ENCODE results near the gene KLF13. TPM values are rescaled to one million over a fixed set of nuclear protein-coding genes. Genes with fewer than 3 reads are reported as not detected.

KLF13 gene
- total RNA-seq, 3 donors from 2014 or later: 26.3 to 52.2 (median 28.2) TPM

DNA sequence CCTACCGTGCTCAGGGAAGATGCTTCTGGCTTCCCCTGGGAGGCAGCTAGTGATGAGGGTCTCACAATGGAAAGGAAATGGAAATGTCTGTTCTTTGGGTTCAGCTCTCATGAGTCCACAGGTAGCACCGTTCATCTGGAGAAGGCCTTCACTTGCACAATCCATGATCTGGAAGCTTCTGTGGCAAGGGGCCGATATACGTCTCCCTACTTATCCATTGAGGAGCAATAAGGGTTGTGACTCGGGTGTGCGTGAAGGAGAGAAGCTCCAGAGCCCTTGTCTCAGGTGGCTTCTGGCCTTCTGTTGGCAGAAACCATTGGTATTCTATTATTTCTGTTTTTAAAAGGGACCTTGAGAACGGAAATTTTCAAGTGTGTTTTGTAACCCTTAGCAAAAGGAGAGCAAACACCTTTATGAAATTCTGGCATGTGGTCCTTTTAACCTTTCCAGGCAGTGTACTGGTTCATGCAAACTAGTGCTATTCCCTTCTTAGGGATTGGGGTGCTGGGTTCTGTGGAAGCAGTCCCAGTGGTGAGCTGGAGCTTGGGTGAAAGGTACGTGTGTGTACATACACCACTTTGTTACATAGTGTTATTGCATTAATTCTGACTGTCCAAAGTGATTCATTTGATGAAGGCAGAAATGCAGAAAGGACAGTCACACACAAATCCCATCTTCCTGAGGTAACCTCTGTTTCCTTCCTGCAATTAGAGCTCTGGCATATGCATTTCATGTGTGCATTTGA is 32.5 kb downstream of the KLF13 start:
- TF ChIP-seq, protein P1, sequence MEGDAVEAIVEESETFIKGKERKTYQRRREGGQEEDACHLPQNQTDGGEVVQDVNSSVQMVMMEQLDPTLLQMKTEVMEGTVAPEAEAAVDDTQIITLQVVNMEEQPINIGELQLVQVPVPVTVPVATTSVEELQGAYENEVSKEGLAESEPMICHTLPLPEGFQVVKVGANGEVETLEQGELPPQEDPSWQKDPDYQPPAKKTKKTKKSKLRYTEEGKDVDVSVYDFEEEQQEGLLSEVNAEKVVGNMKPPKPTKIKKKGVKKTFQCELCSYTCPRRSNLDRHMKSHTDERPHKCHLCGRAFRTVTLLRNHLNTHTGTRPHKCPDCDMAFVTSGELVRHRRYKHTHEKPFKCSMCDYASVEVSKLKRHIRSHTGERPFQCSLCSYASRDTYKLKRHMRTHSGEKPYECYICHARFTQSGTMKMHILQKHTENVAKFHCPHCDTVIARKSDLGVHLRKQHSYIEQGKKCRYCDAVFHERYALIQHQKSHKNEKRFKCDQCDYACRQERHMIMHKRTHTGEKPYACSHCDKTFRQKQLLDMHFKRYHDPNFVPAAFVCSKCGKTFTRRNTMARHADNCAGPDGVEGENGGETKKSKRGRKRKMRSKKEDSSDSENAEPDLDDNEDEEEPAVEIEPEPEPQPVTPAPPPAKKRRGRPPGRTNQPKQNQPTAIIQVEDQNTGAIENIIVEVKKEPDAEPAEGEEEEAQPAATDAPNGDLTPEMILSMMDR (IDR thresholded peaks at IDR 0.05): no peak
- TF ChIP-seq POLR2AphosphoS5 (IDR thresholded peaks at IDR 0.05) (no peak), POLR2A (IDR thresholded peaks at IDR 0.05) (no peak)
- intact Hi-C loops (cut with DNase I; ENCODE audit: low total_unique reads): no loop called here
- no peaks in the 10 kb centered on the region for H3K27me3 ChIP-seq
- no peaks in the 10 kb centered on the region for H3K9me3 ChIP-seq
- no peaks in the 10 kb centered on the region for H3K36me3 ChIP-seq
- H3K27ac ChIP-seq: peak overlapping the region in 1 of 2 donors; percentile 56
- H3K4me3 ChIP-seq: no peak overlapping the region
- H3K4me1 ChIP-seq: peaks cover under 1% of the 10 kb centered on the region in 2 donors
- DNase-seq (ENCODE audit: low spot score in 2 of 2): no peak

DNA sequence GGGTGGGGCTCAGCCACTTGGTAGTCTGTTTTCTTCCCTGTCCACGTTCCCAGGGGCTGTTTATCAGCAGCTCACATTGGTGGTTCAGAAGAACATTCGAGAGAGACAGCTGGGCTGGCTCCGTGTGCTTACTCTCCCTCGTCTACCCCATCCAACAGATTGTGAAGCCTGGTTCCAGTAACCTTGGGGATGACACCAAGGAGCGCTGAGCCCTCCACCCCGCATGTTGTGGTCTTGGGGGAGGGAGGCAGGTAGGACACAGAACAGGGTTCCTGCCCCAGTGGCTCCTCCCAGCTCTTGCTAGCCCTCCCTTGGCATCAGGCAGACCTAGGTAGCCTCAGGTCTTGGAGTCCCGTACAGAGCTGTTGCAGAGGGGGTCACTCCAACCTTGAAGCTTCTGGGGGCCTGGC is 33.1 kb downstream of the KLF13 start:
- intact Hi-C loops (cut with DNase I; ENCODE audit: low total_unique reads): no loop called here
- no peak for DNase-seq (ENCODE audit: low spot score in 2 of 2)
- Histone ChIP-seq H3K27ac (peak overlapping the region; percentile 42 to 56), H3K4me1 (peaks cover 0 to 6% of the 10 kb centered on the region in 2 donors), H3K4me3 (no peak overlapping the region), H3K36me3 (no peaks in the 10 kb centered on the region), H3K27me3 (no peaks in the 10 kb centered on the region), H3K9me3 (no peaks in the 10 kb centered on the region)
- no peak for TF ChIP-seq POLR2AphosphoS5 (IDR thresholded peaks at IDR 0.05)
- no peak for TF ChIP-seq POLR2A (IDR thresholded peaks at IDR 0.05)
- TF ChIP-seq, protein P1 (IDR thresholded peaks at IDR 0.05): no peak

DNA sequence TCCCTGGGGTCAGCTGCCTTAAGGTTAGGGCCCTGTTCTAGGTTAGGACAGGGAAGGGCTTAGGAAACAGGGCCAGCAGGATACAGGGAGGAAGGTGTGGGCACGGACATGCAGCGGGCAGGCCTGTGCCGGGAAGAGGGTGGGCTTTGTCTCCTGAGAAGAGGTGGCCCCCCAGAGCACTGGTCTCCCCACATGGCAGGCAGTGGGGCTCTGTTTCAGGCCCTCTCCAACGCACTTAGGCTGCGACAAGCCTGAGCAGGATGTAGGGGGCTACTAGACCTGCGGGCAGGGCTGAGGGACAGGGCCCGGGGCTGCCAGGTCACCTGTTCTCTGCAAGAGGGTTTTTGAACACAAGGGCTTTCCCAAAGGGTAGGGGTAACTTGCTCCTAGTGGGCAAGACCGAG is 33.5 kb downstream of the KLF13 start:
- DNase-seq (ENCODE audit: low spot score in 2 of 2): no peak
- Histone ChIP-seq H3K4me3 (no peak overlapping the region), H3K9me3 (no peaks in the 10 kb centered on the region), H3K4me1 (peaks cover 0 to 11% of the 10 kb centered on the region in 2 donors), H3K27ac (peak overlapping the region; percentile 42 to 56), H3K36me3 (no peaks in the 10 kb centered on the region), H3K27me3 (no peaks in the 10 kb centered on the region)
- intact Hi-C loops (cut with DNase I; ENCODE audit: low total_unique reads): no loop called here
- TF ChIP-seq, protein P1 (IDR thresholded peaks at IDR 0.05): no peak
- TF ChIP-seq POLR2A (IDR thresholded peaks at IDR 0.05) (no peak), POLR2AphosphoS5 (IDR thresholded peaks at IDR 0.05) (no peak)

DNA sequence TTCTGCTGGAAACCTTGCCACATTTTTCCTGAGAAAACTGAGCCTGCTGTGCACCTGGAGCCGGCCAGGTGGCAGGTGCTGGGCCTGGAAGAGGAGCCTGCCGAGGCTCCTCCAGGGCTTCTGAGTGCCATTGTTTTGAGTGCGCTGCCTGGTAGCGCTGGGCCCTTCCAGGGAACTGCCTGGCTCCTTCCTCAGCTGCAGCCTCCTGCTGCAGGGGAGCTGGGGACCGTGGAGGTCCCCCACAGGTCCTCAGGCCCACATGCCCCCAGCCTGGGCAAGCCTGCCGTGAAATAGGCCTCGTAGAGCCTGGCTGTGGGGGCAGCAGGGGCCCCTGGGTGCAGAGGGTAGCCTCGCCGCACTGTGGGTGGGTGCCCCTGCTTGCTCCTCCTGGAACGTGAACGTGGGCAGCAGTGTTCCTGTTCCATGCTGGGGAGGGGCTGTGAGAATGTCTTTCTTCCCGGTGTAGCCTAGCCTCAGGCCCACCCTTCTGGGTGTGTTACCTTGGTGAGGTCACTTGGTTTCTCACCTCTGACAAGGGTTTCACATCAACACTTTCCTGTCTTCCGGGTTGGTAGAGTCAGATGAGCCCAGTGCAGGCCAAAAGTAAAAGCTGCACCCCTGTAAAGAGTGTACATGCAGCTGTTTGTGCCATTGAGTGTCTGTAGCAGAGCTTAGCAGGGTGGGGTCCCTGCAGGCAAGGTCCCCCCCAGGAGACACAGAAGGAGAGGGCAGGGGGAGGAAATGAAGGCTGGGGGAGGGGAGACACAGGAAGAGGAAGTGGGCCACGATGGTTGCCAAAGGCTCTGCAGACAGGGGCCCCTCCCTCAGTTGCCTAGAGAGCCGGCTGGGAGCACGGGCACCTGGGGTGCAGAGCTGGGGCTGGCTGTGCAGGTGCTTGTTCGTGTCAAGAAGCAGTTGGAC is 34.5 kb downstream of the KLF13 start:
- intact Hi-C loops (cut with DNase I; ENCODE audit: low total_unique reads): no loop called here
- H3K9me3 ChIP-seq: no peaks in the 10 kb centered on the region
- peak overlapping the region; percentile 8 to 37 for H3K27ac ChIP-seq
- DNase-seq (ENCODE audit: low spot score in 2 of 2): no peak
- no peaks in the 10 kb centered on the region for H3K36me3 ChIP-seq
- H3K4me3 ChIP-seq: no peak overlapping the region
- no peaks in the 10 kb centered on the region for H3K27me3 ChIP-seq
- no peak for TF ChIP-seq POLR2AphosphoS5 (IDR thresholded peaks at IDR 0.05)
- no peak for TF ChIP-seq POLR2A (IDR thresholded peaks at IDR 0.05)
- TF ChIP-seq, protein P1 (IDR thresholded peaks at IDR 0.05): no peak
- peaks cover 0 to 16% of the 10 kb centered on the region in 2 donors for H3K4me1 ChIP-seq

All from breast epithelium (tissue), 4 donors.